SK-N-SH (cell line): ENCODE data around the gene ARL9. TPM values are rescaled to one million over a fixed set of nuclear protein-coding genes. Genes with fewer than 3 reads are reported as not detected.
A peak's percentile ranks its signal among the peaks of the same experiment; 100 is the strongest.

Source experiments
- ELF1 ChIP-seq: IDR thresholded peaks from 2 replicates; pipeline ENCODE4 v1.4.0; 2012
- EP300 ChIP-seq, 2 experiments: IDR thresholded peaks; 2 replicates each; pipeline versions ENCODE4 v1.4.0 to v1.6.1; 2012; ENCODE audit warnings: borderline replicate concordance in 1 of 2, low read depth in 1 of 2, low read length in 1 of 2
- EZH2phosphoT487 ChIP-seq: fragments of 200-600 bp; sonication (generic); IDR thresholded peaks from 2 replicates; pipeline ENCODE4 v1.6.1; 2017; ENCODE audit warnings: low read depth, mixed run types, mild to moderate bottlenecking, antibody characterized with exemption, moderate library complexity, borderline replicate concordance
- FOXJ3 ChIP-seq: sonication (generic); formaldehyde crosslinking; IDR thresholded peaks from 2 replicates; pipeline ENCODE4 v1.5.1; 2020; ENCODE audit warnings: mild to moderate bottlenecking, missing genetic modification reagents
- FOXM1 ChIP-seq: IDR thresholded peaks from 2 replicates; pipeline ENCODE4 v1.4.0; 2012; ENCODE audit warnings: low read depth, mild to moderate bottlenecking
- GABPA ChIP-seq: IDR thresholded peaks from 2 replicates; pipeline ENCODE4 v1.4.0; 2012; ENCODE audit warnings: low read depth, mild to moderate bottlenecking
- JUND ChIP-seq: IDR thresholded peaks from 2 replicates; pipeline ENCODE4 v1.4.0; 2012
- MEF2A ChIP-seq: IDR thresholded peaks from 2 replicates; pipeline ENCODE4 v1.4.0; 2012; ENCODE audit warnings: low read depth, borderline replicate concordance
- MXI1 ChIP-seq: IDR thresholded peaks from 2 replicates; pipeline ENCODE4 v1.6.1; 2012; ENCODE audit warnings: mild to moderate bottlenecking, low read depth, low read length, improper control_type of control experiment
- NFIC ChIP-seq: IDR thresholded peaks from 2 replicates; pipeline ENCODE4 v1.4.0; 2012; ENCODE audit warnings: borderline replicate concordance
- POLR2AphosphoS5 ChIP-seq: IDR thresholded peaks from 2 replicates; pipeline ENCODE4 v1.6.1; 2012; ENCODE audit warnings: low read depth, low read length
- RAD21 ChIP-seq: IDR thresholded peaks from 2 replicates; pipeline ENCODE4 v1.6.1; 2012; ENCODE audit warnings: mild to moderate bottlenecking, low read length
- RFX5 ChIP-seq: IDR thresholded peaks from 2 replicates; pipeline ENCODE4 v1.6.1; 2012; ENCODE audit warnings: mild to moderate bottlenecking, improper control_type of control experiment, low read length
- SIN3A ChIP-seq: IDR thresholded peaks from 2 replicates; pipeline ENCODE4 v1.6.1; 2012; ENCODE audit warnings: low read depth, mild to moderate bottlenecking, low read length, moderate library complexity, borderline replicate concordance
- TAF1 ChIP-seq: IDR thresholded peaks from 2 replicates; pipeline ENCODE4 v1.6.1; 2012; ENCODE audit warnings: low read depth, mild to moderate bottlenecking, low read length, moderate library complexity, borderline replicate concordance
- TCF12 ChIP-seq: IDR thresholded peaks from 2 replicates; pipeline ENCODE4 v1.4.0; 2012
- TEAD4 ChIP-seq: IDR thresholded peaks from 2 replicates; pipeline ENCODE4 v1.4.0; 2012; ENCODE audit warnings: mild to moderate bottlenecking, borderline replicate concordance; ENCODE audit not compliant: insufficient read depth
- polyA plus RNA-seq, 3 experiments: library from polyadenylated mRNA; depleted of rRNA; stranded (reverse); fragments of >200 nt; gene quantifications; 2 replicates each; pipeline ENCODE4 v1.2.3, GENCODE V29; 2012
- TF ChIP-seq, protein P1 (sequence below): IDR thresholded peaks from 2 replicates; pipeline ENCODE4 v1.4.0; 2012; ENCODE audit warnings: low read depth, borderline replicate concordance
- TF ChIP-seq, protein P2 (sequence below): IDR thresholded peaks from 2 replicates; pipeline ENCODE4; 2012
- TF ChIP-seq, protein P3 (sequence below): IDR thresholded peaks from 2 replicates; pipeline ENCODE4 v1.6.1; 2012; ENCODE audit warnings: mild to moderate bottlenecking, low read depth, low read length, moderate library complexity

The ARL9 gene
- polyA plus RNA-seq, 1 of the 3 experiments (the other 2 are of a cell fraction): not detected

DNA sequence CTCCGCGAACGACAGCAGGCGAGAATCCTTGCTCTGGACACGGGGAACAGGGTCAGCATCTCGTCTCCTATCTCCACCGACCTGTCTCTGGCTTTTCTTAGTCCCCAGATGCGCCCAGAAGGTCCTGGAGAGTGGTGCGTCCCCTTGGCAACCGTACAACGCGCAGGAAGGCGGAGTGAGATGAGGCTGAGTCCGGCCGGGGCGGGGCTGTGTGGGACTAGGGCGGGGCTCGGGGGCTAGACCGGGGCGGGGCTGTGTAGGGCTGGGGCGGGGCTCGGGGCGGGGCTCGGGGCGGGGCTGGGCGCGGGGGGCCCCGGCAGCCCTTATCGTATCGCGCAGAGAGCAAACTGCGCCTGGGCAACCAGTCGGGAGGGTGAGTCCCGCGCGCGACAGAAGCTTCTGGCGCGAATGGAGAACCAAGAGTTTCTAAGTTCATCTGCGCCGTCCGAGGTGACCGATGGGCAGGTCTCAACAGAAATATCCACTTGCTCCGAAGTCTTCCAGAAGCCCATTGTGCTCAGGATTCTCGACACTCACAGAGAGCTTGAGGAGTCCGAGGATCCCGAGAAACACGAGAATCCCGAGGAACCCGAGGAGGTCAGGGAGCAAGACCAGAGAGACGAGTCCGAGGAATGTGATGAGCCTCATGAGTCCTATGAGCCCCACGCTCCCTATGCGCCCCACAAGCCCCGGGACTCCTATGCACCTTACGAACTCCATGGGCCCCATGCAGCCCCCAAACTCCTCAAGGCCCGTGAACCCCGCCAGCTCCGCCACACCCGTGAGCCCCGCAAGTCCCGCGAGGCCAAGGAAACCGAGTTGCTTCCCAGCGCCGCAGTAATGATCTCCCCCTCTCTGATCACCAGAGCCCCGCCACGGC, 24.9 kb downstream of the ARL9 start (continued):
- TF ChIP-seq TEAD4: no peak
- no peak for TF ChIP-seq ELF1
- no peak for TF ChIP-seq RAD21
- TF ChIP-seq EZH2phosphoT487: no peak
- no peak for TF ChIP-seq TCF12
- TF ChIP-seq POLR2AphosphoS5: no peak
- no peak for TF ChIP-seq RFX5
- TF ChIP-seq, protein P1, sequence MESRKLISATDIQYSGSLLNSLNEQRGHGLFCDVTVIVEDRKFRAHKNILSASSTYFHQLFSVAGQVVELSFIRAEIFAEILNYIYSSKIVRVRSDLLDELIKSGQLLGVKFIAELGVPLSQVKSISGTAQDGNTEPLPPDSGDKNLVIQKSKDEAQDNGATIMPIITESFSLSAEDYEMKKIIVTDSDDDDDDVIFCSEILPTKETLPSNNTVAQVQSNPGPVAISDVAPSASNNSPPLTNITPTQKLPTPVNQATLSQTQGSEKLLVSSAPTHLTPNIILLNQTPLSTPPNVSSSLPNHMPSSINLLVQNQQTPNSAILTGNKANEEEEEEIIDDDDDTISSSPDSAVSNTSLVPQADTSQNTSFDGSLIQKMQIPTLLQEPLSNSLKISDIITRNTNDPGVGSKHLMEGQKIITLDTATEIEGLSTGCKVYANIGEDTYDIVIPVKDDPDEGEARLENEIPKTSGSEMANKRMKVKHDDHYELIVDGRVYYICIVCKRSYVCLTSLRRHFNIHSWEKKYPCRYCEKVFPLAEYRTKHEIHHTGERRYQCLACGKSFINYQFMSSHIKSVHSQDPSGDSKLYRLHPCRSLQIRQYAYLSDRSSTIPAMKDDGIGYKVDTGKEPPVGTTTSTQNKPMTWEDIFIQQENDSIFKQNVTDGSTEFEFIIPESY: peak; percentile 92
- TF ChIP-seq FOXM1: no peak
- TF ChIP-seq GABPA: no peak
- no peak for TF ChIP-seq JUND
- TF ChIP-seq, protein P2, sequence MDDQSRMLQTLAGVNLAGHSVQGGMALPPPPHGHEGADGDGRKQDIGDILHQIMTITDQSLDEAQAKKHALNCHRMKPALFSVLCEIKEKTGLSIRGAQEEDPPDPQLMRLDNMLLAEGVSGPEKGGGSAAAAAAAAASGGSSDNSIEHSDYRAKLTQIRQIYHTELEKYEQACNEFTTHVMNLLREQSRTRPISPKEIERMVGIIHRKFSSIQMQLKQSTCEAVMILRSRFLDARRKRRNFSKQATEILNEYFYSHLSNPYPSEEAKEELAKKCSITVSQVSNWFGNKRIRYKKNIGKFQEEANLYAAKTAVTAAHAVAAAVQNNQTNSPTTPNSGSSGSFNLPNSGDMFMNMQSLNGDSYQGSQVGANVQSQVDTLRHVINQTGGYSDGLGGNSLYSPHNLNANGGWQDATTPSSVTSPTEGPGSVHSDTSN: no peak
- peak in 1 of 2 experiments; percentile 81; a peak in 2 of 4 replicates for TF ChIP-seq EP300 (IDR thresholded peaks at IDR 0.05; ENCODE audit: borderline replicate concordance in 1 of 2, low read depth in 1 of 2, low read length in 1 of 2)
- no peak for TF ChIP-seq MEF2A
- peak; percentile 54 for TF ChIP-seq TAF1
- no peak for TF ChIP-seq SIN3A
- TF ChIP-seq, protein P3, sequence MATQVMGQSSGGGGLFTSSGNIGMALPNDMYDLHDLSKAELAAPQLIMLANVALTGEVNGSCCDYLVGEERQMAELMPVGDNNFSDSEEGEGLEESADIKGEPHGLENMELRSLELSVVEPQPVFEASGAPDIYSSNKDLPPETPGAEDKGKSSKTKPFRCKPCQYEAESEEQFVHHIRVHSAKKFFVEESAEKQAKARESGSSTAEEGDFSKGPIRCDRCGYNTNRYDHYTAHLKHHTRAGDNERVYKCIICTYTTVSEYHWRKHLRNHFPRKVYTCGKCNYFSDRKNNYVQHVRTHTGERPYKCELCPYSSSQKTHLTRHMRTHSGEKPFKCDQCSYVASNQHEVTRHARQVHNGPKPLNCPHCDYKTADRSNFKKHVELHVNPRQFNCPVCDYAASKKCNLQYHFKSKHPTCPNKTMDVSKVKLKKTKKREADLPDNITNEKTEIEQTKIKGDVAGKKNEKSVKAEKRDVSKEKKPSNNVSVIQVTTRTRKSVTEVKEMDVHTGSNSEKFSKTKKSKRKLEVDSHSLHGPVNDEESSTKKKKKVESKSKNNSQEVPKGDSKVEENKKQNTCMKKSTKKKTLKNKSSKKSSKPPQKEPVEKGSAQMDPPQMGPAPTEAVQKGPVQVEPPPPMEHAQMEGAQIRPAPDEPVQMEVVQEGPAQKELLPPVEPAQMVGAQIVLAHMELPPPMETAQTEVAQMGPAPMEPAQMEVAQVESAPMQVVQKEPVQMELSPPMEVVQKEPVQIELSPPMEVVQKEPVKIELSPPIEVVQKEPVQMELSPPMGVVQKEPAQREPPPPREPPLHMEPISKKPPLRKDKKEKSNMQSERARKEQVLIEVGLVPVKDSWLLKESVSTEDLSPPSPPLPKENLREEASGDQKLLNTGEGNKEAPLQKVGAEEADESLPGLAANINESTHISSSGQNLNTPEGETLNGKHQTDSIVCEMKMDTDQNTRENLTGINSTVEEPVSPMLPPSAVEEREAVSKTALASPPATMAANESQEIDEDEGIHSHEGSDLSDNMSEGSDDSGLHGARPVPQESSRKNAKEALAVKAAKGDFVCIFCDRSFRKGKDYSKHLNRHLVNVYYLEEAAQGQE: no peak
- peak; percentile 70 for TF ChIP-seq MXI1
- no peak for TF ChIP-seq FOXJ3 (CRISPR knock-in tag)
- TF ChIP-seq NFIC: no peak
